Jurkat, Clone E6-1 (cell line): Measurements from ENCODE around the gene PCP4L1.
"Not testable (repeated sequence)": the region's sequence is repeated elsewhere in the genome, so short reads cannot be mapped to it uniquely, and the experiment has no call there.

Source experiments
- DNase-seq: peaks from one replicate; pipeline ENCODE4 v3.0.0-alpha.2; 2011; ENCODE audit warnings: low read depth, low spot score
- H3K4me3 ChIP-seq: 2 replicates; pipeline ENCODE4 v1.5.1; 2011; ENCODE audit warnings: mild to moderate bottlenecking, low read length, control low read depth, moderate library complexity

The PCP4L1 gene

DNA sequence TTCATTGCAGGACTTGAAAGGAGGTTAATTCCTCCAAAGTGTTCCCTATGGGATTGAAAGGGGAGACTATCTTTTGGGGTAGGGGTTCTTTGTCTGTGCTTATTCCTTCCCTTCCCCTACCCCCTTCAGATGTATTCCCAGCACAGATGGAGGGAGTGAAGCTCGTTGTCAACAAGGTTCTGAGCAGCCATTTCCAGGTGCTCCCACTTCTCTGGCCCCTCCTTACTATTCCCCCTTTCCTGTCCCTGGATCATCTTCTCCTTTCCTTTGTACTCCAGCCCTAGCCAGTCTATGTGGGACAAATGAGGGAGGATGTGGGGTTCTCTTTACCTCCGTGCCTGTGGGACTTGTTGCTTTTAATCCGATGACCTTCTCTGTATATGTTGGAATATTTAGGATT lies 31.8 kb upstream of the PCP4L1 start:
- H3K4me3 ChIP-seq, result peak overlapping the region; percentile 98
- no peak for DNase-seq

DNA sequence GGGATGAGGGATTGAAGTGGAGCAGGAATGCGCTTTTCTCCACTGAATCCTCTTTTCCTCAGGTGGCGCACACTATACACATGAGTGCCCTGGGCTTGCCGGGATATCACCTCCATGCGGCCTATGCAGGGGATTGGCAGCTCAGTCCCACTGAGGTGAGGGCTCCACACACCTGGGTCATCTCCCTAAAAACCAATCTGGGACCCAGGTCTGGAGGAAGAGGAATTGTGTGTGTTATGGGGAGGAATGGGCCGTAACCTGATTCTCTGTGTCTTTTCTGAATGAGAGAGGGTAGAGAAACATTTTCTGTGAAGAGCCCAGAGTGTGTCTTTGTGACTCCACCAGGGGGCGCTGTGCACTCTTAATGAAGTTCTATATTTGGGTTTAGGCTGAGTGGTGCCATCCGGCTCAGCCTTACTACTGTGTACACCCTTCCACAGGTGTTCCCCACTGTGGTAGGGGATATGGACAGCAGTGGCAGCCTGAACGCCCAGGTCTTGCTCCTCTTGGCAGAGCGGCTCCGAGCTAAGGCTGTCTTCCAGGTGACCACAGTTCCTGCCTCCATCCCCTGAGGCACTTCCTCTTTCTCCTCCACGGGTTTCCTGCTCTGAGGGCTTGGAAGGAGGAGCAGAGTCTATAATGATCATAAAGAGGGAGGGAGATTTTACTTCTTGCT lies 31.2 kb upstream of the PCP4L1 start:
- DNase-seq, result peak; percentile 81
- H3K4me3 ChIP-seq, result peak overlapping the region; percentile 98

DNA sequence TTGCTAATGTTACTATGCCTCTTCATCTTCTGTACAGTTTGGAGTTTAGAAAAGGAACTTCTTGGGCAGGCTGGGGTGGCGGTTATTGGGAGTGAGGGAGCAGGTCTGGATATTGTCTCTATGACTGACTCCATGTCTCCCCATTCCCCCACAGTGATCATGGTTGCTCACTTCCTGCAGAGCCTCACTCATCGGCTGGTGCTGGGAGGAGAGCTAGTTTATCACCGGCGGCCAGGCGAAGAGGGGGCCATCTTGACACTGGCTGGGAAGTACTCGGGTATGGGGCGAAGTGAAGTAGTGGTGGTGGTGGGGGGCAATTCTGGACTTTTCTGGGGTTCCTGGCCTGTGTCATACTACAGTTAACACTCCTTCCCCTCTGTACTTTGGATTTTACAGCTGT lies 30.5 kb upstream of the PCP4L1 start:
- H3K4me3 ChIP-seq, result peak overlapping the region; percentile 98; the same call in 1 of the 2 replicates
- DNase-seq, result no peak

DNA sequence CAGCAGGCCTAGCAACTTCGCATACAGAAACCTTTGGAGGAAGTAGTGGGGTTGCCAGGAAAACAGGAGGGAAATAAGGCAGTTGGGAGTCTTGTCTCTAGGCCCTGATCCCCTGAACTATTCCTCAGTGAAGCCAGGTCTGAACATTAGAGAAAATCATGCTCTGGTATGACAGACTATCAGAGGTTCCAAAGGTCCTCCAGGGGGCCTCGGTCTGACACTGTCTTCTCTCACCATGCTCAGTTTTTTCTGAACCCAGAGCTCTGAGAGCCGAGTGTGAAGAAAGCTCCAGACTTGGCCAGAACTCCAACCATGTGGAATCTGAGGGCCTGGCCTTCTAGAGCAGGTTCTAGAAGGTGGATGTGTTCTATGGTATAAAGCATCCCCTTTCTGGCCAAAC lies 28.6 kb upstream of the PCP4L1 start:
- no peak overlapping the region for H3K4me3 ChIP-seq
- DNase-seq, result no peak

DNA sequence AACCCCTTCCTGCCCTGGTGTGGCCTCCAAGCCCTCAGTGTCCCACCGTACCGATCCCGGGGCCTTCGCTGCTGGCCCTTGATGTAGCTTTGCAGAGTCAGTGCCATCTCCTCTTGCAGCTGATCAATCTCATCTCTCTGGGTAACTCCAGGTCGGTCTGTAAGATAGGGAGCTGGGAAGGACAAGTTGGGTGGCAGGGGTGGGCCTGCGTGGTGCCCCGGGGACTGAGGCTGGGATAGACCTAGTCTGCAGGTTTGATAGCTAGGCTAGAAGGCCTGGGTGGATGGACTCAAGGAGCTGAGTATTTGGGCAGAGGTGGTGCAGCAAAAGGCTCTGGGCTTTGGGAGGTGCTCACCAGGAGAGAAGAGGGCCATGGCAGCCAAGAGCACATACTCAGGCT lies 27.8 kb upstream of the PCP4L1 start:
- DNase-seq, result no peak
- no peak overlapping the region for H3K4me3 ChIP-seq

DNA sequence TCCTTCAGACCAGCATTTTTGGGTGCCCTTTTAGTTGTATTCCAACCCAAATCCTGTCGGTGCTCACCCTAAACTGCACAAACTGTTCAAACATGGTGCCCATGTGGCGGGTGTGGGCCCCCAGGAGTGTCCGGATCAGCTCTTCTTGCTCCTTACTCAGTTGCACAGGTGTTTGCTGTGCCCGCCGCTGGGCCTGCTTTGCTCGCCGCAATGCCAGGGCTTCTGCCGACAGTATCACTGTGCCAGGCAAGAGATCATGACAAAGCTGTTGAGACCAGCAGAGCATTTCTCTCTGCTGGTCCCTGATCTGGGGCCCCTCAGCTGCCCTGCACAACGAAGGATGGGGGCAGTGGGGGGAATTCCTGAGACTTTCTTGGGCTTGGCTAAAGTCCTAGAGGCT lies 25.4 kb upstream of the PCP4L1 start:
- no peak for DNase-seq
- H3K4me3 ChIP-seq, result no peak overlapping the region

DNA sequence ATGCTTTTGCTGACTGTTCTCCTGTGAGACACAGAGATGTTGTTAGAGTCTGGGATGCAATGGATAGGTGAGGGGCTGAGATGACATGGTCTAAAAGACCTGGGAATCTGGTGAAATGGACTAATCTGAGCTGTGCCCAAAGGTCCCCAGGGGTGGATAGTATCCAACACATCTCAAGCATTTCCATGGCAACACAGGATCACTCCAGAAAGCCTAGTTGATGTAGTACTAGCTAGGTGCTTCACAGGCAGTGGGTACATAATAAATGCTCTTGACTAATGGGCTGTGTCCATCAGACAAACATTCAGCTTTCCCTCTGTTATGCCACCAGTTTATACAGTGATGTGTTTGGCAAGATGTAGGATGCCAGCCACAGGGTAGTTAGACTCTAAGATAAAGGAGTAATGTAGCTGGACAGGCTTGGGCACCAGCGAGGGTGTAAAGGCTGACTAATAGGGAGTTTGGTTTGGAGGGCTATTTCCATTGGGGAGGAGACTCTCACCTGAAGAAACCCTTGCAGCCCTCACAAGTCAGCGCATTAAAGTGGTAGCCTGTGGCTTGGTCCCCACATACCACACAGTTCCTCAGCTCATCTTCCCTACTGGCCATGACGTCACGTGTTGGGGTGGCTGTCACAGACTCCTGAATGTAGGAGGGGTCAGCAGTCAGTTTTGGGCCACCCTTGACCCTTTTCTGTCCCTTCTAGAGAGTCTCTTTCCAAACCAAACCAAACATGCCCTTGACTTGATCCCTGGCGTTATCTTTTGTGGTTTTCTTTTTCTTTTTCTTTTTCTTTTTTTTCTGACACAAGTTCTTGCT lies 22.4 kb upstream of the PCP4L1 start:
- no peak overlapping the region for H3K4me3 ChIP-seq
- no peak for DNase-seq

DNA sequence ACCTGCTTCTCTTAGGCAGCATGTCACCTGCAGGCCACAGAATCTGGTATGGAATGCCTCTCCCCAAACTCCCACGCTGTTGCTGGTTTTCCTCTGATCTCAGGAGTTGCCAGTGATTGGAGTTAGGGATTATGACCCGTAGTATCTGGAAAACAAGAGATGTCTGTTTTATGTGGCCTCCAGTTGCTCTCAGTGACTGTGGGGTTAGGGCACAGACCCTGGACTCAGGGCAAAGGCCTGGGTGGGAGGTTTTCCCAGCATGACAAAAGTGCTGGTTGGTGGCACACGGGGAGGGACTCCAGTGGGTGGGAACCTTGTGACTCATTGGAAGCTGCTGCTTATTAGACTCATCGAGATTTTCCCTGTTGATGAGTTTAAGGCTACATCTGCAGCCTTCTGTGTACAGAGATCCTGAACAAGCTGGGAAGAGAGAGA lies 20.5 kb upstream of the PCP4L1 start, which contains the start of gene NR1I3:
NR1I3 (minus strand) TSS at position 165 of the 435 bp plus-strand sequence. CDS start 1,638 bp downstream, outside the sequence.
- no peak for DNase-seq
- H3K4me3 ChIP-seq, result no peak within 1 kb of the TSS

DNA sequence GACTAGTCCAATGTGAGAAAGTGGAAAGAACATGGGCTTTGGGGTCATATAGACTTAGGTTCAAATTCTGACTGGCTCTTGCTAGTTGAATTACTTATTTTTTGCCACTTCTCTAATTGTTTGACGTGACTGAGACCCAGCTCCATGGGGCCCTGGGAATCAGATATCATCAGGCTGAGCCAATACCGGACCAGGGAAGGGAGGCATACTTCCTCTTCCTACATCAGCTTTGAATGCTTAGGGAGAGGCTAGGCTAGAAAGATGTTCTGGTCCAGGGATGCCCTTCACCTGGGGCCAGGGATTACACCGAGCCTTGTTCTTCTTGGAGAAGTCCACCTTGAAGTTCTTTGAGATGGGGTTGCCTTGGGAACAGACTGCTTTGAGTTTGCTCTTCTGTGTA lies 16.9 kb upstream of the PCP4L1 start:
- no peak overlapping the region for H3K4me3 ChIP-seq
- DNase-seq, result no peak

DNA sequence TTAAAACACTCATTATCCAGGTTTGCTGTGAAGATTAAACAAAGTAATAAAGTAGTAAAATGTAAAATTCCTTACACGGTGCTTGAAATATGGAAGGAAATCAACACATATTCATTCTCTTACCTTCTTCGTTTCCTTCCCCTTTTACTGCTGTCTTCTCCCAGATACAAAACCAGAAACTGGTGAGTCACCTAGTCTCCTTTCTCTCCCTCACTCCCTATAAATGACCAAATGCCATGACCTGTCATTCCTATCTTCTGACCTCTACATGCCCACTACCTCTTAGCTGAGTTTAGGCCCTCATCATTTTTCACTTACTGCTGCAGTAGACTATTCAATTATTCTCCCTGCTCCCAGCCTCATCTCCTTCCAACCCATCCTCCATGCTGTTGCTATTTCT lies 16.2 kb upstream of the PCP4L1 start:
- no peak for DNase-seq
- H3K4me3 ChIP-seq, result no peak overlapping the region

DNA sequence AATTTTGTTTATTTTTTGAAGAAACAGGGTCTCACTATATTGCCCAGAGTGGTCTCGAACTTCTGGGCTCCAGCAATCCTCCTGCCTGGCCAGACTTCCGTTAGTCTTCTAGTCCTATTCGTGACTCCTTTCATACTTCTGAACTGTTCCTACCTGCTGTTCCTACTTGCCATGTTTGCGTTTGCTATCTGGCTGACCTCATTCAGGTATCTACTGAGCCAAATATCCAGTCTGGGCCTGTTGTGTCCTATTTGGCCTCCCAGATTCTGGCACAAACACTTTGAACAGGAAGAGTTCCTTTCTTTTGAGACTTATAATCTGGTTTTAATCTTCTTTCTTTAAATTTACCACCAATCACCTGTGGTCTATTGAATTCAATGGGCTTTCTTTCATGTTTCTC lies 13.7 kb upstream of the PCP4L1 start:
- DNase-seq, result no peak
- H3K4me3 ChIP-seq, result no peak overlapping the region

DNA sequence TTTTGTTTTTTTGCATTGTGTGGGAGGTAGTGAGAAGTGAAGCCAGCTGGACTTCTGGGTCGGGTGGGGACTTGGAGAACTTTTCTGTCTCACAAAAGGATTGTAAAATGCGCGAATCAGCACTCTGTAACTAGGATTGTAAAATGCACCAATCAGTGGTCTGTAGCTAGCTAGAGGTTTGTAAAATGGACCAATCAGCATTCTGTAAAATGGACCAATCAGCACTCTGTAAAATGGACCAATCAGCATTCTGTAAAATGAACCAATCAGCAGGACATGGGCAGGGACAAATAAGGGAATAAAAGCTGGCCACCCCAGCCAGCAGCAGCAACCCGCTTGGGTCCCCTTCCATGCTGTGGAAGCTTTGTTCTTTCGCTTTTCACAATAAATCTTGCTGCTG lies 8.4 kb upstream of the PCP4L1 start:
- DNase-seq, H3K4me3 ChIP-seq: not testable (repeated sequence)

DNA sequence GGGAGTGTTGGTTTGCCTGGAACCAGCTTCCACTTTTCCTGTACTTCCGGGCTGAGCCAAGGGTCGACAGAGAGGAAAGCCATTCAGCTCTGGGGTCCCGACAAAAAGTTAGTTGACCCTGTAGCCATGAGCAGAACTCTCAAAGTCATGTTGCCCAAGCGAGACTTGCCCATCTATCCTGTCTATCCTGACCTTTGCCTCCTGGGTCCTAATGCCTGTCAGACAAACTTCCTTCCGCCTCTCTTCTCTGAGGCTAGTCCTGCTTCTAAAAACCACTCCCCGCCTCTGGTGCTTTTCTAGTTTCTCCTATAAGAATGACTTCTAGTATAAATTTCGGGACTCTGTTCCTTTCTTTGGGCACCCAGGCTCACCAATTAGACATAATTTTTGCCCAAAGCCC lies 7.7 kb upstream of the PCP4L1 start:
- no peak for DNase-seq
- H3K4me3 ChIP-seq, result no peak overlapping the region

DNA sequence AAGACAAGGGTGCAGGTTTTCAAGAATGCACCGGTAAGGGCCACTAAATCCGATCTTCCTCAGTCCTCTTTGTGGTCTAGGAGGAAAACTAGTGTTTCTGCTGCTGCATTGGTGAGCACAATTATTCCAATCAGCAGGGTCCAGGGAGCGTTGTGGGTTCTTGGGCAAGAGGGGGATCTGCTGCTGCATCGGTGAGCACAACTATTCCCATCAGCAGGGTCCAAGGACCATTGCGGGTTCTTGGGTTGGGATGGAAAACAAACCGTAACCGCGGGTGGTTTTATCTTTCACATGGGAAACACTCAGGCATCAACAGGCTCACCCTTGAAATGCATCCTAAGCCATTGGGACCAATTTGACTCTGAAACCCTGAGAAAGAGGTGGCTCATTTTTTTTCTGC lies 7.0 kb upstream of the PCP4L1 start:
- H3K4me3 ChIP-seq, result no peak overlapping the region
- no peak for DNase-seq

DNA sequence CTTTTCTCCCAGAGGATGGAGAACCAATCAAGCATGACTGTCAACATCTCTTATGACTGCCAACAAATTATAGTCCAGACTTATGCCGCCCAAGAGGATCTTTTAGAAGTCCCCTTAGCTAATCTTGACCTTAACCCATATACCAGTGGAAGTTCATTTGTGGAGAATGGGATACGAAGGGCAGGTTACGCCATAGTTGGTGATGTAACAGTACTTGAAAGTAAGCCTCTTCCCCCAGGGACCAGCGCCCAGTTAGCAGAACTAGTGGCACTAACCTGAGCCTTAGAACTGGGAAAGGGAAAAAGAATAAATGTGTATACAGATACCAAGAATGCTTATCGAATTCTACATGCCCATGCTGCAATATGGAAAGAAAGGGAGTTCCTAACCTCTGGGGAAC lies 3.2 kb upstream of the PCP4L1 start:
- DNase-seq, H3K4me3 ChIP-seq: not testable (repeated sequence)

DNA sequence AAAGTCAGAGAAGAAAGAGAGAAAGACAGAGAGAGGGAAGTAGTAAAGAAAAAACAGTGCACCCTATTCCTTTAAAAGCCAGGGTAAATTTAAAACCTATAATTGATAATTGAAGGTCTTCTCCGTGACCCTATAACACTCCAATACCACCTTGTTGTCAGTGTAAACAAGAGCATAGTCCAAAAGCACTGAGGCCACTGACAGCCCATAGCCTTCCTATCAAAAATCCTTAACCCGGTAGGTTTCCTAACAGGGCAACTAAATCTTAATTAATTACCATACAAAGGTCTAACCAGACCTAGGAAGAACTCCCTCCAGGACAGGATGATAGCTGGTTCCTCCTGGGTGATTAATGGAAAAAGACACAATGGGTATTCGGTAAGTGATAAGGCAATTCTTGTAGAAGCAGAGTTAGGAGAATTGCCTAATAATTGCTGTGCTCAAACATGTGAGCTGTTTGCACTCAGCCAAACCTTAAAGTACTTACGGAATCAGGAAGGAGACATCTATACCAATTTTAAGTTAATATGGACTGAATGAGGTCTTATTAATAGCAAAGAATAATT lies 2.5 kb upstream of the PCP4L1 start:
- H3K4me3 ChIP-seq, DNase-seq: not testable (repeated sequence)

DNA sequence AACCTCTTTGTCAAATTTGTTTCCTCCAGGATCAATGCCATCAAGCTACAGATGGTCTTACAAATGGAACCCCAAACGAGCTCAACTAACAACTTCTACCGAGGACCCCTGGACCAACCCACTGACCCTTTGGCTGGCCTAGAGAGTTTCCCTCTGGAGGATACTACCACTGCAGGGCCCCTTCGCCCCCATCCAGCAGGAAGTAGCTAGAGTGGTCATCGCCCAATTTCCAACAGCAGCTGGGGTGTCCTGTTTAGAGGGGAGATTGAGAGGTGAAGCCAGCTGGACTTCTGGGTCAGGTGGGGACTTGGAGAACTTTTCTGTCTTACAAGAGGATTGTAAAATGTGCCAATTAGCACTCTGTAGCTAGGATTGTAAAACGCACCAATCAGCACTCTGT lies 1.4 kb upstream of the PCP4L1 start:
- H3K4me3 ChIP-seq, DNase-seq: not testable (repeated sequence)

DNA sequence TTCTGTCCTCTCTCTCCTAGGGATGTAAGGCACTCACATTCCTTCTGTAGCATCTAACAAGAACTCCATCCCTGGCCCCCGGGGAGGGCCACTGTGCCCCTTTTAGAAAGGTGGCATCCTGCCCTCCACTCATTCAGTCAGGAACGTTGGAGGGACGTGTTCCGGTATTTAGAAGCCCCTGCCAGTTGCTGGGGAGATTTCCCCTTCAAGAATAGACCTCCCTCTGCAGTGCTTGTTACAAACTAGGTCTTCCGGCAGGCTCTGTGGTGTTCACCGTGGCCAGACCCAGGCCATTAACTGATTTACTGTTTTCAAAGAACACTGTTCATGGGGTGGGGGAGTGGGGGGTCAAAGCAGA lies 779 bp downstream of the PCP4L1 start:
- no peak for DNase-seq

DNA sequence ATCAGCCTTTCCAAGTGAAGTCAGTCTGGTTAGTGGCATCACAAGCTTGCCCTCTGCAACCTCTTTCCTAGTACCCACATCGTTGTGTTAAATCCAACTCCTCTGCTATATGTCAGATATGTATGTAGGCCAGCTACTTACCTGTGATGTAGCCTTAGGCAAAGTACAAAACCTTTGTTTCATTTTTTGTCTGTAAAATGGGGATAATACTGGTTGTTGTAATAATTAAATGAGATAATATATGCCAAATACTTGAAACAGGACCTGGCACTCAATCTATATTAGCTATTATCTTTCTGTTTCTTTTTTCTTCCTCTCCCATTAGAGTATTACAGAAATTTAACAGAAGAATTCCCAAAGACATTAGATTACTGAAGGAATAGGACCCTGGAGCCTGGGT lies 1.2 kb downstream of the PCP4L1 start:
- H3K4me3 ChIP-seq, result no peak overlapping the region
- no peak for DNase-seq

More for the DNA sequence above, 779 bp downstream of the PCP4L1 start:
- no peak overlapping the region for H3K4me3 ChIP-seq
